ENCODE results near the gene ZYX. TPM values are rescaled to one million over a fixed set of nuclear protein-coding genes. Genes with fewer than 3 reads are reported as not detected.

ZYX gene
- total and polyA plus RNA-seq, 9 of the 15 experiments (the other 6 are each of a cell fraction or from before 2014, with no cell fraction given) = 1.8 to 130 (median 15.7) TPM

DNA sequence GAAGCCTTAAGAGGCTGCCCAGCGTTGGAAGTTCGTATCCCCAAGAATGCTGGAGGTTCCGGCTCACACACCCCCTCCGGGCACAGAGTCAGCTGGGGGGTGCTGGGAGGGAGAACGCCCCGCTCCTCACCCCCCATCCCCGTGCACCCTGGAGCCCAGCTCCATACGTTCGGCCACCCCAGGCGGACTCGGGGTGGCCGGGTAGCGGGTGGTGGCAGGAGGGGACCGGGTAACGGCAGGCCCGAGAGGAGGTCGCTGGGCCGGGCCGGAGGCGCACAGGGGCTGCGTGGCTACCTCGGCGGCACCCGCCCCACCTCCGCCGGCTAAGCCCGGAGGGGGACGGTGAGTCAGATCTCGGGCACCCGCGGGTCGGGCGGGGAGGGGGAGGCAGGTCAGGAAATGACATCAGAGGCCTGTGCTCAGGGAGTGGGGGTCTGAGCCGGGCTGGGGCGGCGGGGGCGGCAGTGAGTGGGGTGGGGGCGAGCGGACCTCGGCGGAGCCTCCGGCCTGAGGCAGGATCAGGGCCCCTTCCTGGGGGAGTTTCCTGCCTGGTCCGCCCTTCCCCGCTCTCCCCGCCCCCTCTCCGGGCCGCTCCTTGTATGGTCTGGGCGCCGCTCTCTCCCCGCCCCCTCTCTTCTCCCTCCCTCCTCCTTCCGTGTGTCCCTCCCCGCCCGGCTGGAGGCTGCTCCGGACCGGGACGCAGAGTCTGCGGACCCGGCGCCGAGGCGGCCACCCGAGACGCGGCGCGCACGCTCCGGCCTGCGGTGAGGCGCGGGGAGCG lies at the start of gene ZYX (continued):
- TF ChIP-seq, protein P1, sequence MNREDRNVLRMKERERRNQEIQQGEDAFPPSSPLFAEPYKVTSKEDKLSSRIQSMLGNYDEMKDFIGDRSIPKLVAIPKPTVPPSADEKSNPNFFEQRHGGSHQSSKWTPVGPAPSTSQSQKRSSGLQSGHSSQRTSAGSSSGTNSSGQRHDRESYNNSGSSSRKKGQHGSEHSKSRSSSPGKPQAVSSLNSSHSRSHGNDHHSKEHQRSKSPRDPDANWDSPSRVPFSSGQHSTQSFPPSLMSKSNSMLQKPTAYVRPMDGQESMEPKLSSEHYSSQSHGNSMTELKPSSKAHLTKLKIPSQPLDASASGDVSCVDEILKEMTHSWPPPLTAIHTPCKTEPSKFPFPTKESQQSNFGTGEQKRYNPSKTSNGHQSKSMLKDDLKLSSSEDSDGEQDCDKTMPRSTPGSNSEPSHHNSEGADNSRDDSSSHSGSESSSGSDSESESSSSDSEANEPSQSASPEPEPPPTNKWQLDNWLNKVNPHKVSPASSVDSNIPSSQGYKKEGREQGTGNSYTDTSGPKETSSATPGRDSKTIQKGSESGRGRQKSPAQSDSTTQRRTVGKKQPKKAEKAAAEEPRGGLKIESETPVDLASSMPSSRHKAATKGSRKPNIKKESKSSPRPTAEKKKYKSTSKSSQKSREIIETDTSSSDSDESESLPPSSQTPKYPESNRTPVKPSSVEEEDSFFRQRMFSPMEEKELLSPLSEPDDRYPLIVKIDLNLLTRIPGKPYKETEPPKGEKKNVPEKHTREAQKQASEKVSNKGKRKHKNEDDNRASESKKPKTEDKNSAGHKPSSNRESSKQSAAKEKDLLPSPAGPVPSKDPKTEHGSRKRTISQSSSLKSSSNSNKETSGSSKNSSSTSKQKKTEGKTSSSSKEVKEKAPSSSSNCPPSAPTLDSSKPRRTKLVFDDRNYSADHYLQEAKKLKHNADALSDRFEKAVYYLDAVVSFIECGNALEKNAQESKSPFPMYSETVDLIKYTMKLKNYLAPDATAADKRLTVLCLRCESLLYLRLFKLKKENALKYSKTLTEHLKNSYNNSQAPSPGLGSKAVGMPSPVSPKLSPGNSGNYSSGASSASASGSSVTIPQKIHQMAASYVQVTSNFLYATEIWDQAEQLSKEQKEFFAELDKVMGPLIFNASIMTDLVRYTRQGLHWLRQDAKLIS (CRISPR knock-in tag; IDR thresholded peaks at IDR 0.05) = peak; percentile 94; the same call in 1 of the 2 replicates
- peak; percentile 90 for TF ChIP-seq KDM5B (IDR thresholded peaks at IDR 0.05; ENCODE audit: insufficient replicate concordance, low read depth, low read length)
- TF ChIP-seq CHD1 (IDR thresholded peaks at IDR 0.05; ENCODE audit: low read length) = peak; percentile 96
- TF ChIP-seq U2AF2 (optimal IDR thresholded peaks at IDR 0.05; ENCODE audit: low read depth, low read length) = no peak
- TF ChIP-seq CHD4 (IDR thresholded peaks at IDR 0.05; ENCODE audit: insufficient read depth, insufficient replicate concordance, low read depth, low read length, poor library complexity, severe bottlenecking) = peak; percentile 85
- TF ChIP-seq, protein P2, sequence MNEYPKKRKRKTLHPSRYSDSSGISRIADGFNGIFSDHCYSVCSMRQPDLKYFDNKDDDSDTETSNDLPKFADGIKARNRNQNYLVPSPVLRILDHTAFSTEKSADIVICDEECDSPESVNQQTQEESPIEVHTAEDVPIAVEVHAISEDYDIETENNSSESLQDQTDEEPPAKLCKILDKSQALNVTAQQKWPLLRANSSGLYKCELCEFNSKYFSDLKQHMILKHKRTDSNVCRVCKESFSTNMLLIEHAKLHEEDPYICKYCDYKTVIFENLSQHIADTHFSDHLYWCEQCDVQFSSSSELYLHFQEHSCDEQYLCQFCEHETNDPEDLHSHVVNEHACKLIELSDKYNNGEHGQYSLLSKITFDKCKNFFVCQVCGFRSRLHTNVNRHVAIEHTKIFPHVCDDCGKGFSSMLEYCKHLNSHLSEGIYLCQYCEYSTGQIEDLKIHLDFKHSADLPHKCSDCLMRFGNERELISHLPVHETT (CRISPR knock-in tag; conservative IDR thresholded peaks at IDR 0.05 in 1 of 2, IDR thresholded peaks at IDR 0.05 in 1 of 2) = peak in 1 of 2 experiments; percentile 52; a peak in 1 of 4 replicates
- TF ChIP-seq, protein P3, sequence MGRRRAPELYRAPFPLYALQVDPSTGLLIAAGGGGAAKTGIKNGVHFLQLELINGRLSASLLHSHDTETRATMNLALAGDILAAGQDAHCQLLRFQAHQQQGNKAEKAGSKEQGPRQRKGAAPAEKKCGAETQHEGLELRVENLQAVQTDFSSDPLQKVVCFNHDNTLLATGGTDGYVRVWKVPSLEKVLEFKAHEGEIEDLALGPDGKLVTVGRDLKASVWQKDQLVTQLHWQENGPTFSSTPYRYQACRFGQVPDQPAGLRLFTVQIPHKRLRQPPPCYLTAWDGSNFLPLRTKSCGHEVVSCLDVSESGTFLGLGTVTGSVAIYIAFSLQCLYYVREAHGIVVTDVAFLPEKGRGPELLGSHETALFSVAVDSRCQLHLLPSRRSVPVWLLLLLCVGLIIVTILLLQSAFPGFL (CRISPR knock-in tag; IDR thresholded peaks at IDR 0.05) = 0 out of 2 replicates have a peak, but pooled peaks have one; percentile 73
- peak; percentile 100 for TF ChIP-seq CC2D1A (IDR thresholded peaks at IDR 0.05)
- TF ChIP-seq, protein P4, sequence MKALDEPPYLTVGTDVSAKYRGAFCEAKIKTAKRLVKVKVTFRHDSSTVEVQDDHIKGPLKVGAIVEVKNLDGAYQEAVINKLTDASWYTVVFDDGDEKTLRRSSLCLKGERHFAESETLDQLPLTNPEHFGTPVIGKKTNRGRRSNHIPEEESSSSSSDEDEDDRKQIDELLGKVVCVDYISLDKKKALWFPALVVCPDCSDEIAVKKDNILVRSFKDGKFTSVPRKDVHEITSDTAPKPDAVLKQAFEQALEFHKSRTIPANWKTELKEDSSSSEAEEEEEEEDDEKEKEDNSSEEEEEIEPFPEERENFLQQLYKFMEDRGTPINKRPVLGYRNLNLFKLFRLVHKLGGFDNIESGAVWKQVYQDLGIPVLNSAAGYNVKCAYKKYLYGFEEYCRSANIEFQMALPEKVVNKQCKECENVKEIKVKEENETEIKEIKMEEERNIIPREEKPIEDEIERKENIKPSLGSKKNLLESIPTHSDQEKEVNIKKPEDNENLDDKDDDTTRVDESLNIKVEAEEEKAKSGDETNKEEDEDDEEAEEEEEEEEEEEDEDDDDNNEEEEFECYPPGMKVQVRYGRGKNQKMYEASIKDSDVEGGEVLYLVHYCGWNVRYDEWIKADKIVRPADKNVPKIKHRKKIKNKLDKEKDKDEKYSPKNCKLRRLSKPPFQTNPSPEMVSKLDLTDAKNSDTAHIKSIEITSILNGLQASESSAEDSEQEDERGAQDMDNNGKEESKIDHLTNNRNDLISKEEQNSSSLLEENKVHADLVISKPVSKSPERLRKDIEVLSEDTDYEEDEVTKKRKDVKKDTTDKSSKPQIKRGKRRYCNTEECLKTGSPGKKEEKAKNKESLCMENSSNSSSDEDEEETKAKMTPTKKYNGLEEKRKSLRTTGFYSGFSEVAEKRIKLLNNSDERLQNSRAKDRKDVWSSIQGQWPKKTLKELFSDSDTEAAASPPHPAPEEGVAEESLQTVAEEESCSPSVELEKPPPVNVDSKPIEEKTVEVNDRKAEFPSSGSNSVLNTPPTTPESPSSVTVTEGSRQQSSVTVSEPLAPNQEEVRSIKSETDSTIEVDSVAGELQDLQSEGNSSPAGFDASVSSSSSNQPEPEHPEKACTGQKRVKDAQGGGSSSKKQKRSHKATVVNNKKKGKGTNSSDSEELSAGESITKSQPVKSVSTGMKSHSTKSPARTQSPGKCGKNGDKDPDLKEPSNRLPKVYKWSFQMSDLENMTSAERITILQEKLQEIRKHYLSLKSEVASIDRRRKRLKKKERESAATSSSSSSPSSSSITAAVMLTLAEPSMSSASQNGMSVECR (CRISPR knock-in tag; IDR thresholded peaks at IDR 0.05) = peak; percentile 85
- TF ChIP-seq HMGN3 (IDR thresholded peaks at IDR 0.05; ENCODE audit: borderline replicate concordance, extremely low read depth, insufficient read length, low read depth, low read length) = peak; percentile 90
- TF ChIP-seq BRD4 (IDR thresholded peaks at IDR 0.05) = peak; percentile 91; the same call in 1 of the 2 replicates

Data from K562 (cell line).